PFSK-1 (cell line): Measurements from ENCODE around the gene SORT1. TPM values are rescaled to one million over a fixed set of nuclear protein-coding genes. Genes with fewer than 3 reads are reported as not detected.

Experiments used
- FOXP2 ChIP-seq: optimal IDR thresholded peaks from 2 replicates; pipeline ENCODE3; 2011; ENCODE audit warnings: borderline replicate concordance, control low read depth, inconsistent platforms; ENCODE audit not compliant: insufficient read depth; ENCODE audit errors: extremely low read length, extremely low read depth
- POLR2AphosphoS5 ChIP-seq: IDR thresholded peaks from 2 replicates; pipeline ENCODE4 v1.6.1; 2012; ENCODE audit warnings: low read depth, mild to moderate bottlenecking, control low read depth, low read length, moderate library complexity
- REST ChIP-seq, 2 experiments: IDR thresholded peaks; 2 replicates each; pipeline versions ENCODE4 v1.6.1 to v1.8.0; 2011 to 2012; ENCODE audit warnings: low read depth in 2 of 2, low read length in 2 of 2, control low read depth in 1 of 2, inconsistent platforms in 1 of 2, mild to moderate bottlenecking in 1 of 2, moderate library complexity in 1 of 2; ENCODE audit not compliant: insufficient read depth in 1 of 2
- SIN3A ChIP-seq: IDR thresholded peaks from 2 replicates; pipeline ENCODE4 v1.6.1; 2012; ENCODE audit warnings: mild to moderate bottlenecking, low read length, moderate library complexity, borderline replicate concordance; ENCODE audit not compliant: insufficient read depth
- TAF1 ChIP-seq: IDR thresholded peaks from 2 replicates; pipeline ENCODE4 v1.6.1; 2012; ENCODE audit warnings: low read length, control low read depth, borderline replicate concordance; ENCODE audit not compliant: insufficient read depth
- polyA plus RNA-seq: library from polyadenylated mRNA; unstranded; fragments of >200 nt; gene quantifications from one replicate; pipeline ENCODE4 v1.2.1, GENCODE V29; 2012; ENCODE audit warnings: low read depth, missing spikeins; ENCODE audit not compliant: insufficient read length

SORT1 gene
- 6.4 TPM for polyA plus RNA-seq

- TF ChIP-seq REST (IDR thresholded peaks at IDR 0.05; ENCODE audit: insufficient read depth in 1 of 2, low read depth in 2 of 2, low read length in 2 of 2) (no peak), POLR2AphosphoS5 (0 out of 2 replicates have a peak, but pooled peaks have one; percentile 28)
Measured at GRCh38 chr1:109397581-109398342, at the start of gene SORT1. Gene SORT1 (minus strand): TSS chr1:109397918. CDS start chr1:109397892, 26 bp downstream.

GRCh38 chr1:109444346-109444745, 46.6 kb upstream of the SORT1 start:
- no peak for TF ChIP-seq SIN3A
- no peak for TF ChIP-seq REST (IDR thresholded peaks at IDR 0.05; ENCODE audit: insufficient read depth in 1 of 2, low read depth in 2 of 2, low read length in 2 of 2)
- no peak for TF ChIP-seq FOXP2
- TF ChIP-seq TAF1 = no peak
- no peak for TF ChIP-seq POLR2AphosphoS5

- no peak for TF ChIP-seq SIN3A
- no peak for TF ChIP-seq REST (IDR thresholded peaks at IDR 0.05; ENCODE audit: insufficient read depth in 1 of 2, low read depth in 2 of 2, low read length in 2 of 2)
- TF ChIP-seq TAF1 = no peak
- no peak for TF ChIP-seq POLR2AphosphoS5
Measured at GRCh38 chr1:109443476-109443875, 45.8 kb upstream of the SORT1 start.

- TF ChIP-seq TAF1 (no peak), SIN3A (no peak), POLR2AphosphoS5 (no peak), FOXP2 (no peak), REST (IDR thresholded peaks at IDR 0.05; ENCODE audit: insufficient read depth in 1 of 2, low read depth in 2 of 2, low read length in 2 of 2) (no peak)
Measured at GRCh38 chr1:109441069-109441468, 43.4 kb upstream of the SORT1 start.
